Fibroblast of skin of left biceps (primary cell): Measurements from ENCODE around the gene RBMS2.
A peak's percentile ranks its signal among the peaks of the same experiment; 100 is the strongest.

Experiments used
- DNase-seq, 2 experiments: peaks; one replicate each; pipeline ENCODE4 v3.0.0-alpha.2; 2013; ENCODE audit warnings: low read depth in 2 of 2

RBMS2 gene

DNA sequence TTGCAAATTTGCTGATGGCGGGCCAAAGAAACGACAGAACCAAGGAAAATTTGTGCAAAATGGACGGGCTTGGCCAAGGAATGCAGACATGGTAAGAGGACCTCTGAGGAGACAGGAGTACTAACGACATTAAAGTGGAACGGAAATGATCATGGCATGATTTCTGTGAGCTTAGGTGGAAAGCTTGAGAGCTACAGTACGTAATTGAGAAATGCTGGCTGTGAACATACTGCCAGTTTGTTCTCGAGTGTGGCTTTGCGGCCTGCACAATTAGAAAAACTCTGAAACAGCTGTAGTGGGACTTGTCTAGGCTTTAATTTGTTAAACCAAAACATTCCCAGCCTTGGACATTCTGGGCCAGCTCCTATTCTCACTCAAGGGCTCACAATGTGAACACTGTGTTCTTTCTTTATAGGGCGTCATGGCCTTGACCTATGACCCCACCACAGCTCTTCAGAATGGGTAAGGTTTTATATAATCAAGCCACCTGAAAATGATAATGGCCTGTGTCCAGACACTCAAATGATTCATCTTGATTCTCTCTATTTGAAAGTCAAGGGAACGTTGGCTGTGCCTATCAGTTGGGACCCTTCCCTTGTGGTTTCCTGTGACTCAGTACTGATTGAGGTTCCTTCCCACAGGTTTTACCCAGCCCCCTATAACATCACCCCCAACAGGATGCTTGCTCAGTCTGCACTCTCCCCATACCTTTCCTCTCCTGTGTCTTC is 60.0 kb downstream of the RBMS2 start:
- DNase-seq = no peak

DNA sequence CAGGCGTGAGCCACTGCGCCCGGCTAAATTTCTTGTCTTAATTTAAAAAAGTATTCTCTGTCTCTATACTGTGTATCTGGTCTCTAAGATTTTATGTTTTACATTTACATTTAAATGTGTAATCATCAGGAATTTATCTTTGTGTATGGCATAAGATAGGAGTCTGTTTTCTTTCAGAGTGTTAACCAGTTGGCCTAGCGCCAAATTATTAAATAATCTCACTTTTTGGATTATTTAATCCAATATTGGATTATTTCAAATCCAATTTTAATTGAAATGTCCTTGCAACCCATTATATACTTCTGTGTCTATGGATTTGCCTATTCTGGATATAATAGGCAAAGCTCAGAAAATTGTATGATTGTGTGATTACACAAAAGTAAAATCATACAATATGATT is 63.5 kb downstream of the RBMS2 start:
- no peak for DNase-seq

DNA sequence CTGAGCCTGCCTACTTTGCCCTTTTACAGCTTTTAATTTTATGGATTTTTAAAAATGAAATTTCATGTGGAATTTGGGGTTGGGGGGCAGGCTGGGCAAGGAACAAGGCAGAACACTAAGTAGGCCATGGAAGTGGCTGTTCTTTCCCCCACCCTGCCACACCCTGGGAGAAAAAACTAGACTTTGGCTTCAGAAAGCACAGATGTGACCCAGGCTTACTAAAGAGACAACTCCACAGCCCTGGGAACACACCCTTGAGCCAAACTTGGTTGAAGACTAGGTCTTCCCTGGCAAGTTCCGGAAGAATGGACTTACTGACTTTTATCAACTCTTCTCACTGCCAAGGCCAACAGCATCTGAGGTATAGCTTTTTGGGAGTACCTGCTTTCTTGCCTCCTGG is 68.2 kb downstream of the RBMS2 start:
- DNase-seq = no peak

DNA sequence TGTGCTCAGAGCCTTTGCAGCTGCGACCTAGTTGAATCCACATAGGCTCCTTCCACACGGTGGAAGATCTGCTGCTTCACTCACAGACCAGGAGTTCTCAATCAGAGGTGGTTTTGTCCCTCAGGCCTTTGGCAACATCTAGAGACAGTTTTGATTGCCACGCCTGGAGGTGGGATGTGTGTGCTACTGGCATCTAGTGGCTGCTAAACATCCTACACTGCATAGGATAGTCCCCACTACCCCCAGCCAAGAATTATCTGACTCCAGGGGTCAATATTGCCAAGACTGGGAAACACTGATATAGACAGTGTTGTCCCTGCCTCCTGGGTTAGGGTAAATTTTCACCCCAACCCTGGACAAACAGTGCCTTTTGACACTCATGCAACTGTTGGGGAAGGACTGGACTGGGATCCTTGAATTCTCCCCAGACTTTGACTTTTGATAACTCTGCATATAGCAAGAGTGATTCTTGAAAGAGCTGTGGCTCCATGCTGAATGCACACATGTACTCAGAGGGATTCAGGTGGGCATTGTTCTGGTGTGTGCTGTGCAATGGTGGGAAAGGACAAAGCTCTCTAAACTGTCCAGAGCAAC is 68.7 kb downstream of the RBMS2 start:
- DNase-seq = no peak

DNA sequence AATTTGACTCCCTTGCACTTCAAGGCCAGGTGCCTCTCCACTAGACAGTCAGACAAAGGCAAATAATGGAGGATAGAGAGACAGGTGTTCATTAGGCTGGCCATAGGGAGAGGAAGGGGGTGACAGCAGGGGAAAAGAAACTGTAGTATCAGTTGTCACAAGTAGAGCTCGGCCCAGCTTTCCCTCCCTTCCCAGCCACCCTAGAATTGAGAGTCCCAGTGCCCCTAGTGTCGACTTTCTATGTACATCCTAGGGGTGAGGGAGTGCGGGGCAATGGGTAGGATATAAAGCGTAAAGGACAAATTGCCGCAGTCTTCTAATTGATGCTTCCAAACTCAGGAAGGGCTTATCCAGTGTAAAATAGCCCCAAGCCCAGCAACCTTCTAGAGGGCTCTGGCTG is 69.5 kb downstream of the RBMS2 start:
- DNase-seq = no peak

DNA sequence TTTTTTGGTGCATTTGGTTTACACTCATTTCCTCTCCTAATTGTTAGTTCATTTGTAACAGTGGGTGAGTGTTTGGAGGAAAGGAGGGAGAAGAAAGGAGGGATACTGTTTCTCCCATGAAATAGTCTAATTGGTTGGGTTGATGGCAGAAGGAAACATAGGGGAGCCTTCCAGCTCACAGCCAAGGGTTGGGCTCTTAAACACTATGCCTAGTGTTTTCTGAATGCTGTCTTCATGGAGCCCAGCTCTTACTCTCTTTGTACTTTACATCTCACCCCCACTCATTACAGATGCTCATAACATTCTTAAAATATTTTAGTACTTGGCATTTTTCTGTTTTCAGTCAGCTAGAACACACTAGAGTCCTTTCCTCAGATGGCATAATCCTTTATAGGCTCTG is 70.3 kb downstream of the RBMS2 start:
- no peak for DNase-seq

DNA sequence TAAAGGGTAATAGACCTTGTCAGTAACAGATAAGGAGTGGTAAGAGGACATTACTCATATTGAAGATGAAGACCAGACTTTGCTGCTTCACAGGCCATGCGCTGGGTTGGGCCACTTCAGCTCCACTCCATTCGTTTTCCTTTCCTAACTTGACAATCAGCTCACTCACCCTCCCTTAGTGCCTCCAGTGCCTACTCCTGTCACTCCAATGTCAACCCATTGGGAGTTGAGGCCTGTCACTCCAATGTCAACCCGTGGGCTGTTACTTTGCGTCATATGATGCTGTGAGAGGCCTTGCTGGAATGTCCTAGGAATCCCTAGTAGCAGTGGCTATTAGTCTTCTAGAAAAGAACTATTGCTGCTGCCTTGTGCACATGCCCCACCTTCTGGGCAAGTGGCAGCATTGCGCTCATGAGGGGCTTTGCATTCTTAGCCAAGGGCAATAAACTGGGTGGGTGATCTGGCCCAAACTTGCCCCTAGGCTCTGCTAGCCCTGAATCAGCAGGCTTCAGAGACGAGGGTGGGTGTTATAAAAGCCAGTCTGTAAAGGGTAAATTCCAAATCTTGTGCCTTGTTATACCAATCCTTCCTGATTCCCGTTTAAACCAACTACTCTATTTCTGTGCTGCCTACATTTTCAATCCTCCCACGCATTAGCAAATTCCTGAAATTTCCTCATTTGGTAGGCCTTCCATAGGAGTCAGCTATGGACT is 72.4 kb downstream of the RBMS2 start:
- DNase-seq = peak; percentile 29 to 34

DNA sequence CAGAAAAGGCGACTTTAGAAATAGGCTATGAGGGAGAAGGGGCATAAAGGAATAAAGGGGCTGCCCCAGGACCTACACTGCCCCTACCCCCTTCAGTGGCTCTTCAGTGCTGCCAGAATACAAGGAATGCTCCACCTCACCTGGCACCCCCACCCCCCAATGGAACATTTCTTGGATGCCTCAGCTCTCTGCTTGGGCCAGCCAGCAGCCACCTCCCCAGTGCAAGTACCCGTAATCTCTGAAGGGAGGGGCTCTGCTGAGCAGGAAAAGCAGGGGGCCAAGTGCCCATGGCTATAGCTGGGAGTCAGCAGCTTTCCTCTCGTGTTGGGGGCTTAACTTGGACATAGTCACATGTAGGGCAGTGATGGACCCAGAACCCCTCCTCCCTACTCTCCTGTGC is 75.2 kb downstream of the RBMS2 start:
- DNase-seq = no peak

DNA sequence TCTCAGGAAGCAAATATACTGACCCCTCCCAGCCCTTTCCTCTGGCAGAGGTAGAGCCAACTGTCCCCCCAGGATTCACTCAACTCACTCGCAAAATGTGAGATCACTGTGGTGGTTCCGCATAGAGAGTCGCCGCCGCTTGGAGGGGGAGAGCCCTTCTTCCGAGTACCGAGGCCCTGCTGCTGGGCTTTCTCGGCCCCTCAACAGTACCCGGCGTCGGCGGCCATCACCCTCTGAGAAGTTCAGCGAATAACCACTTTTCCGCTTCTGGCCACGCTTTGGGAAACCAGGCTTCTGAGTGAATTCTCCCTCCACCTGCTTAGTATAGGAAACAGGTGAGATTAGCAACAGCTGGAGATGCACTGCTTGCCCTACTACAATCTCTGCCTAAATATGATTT is 77.4 kb downstream of the RBMS2 start:
- DNase-seq = no peak

DNA sequence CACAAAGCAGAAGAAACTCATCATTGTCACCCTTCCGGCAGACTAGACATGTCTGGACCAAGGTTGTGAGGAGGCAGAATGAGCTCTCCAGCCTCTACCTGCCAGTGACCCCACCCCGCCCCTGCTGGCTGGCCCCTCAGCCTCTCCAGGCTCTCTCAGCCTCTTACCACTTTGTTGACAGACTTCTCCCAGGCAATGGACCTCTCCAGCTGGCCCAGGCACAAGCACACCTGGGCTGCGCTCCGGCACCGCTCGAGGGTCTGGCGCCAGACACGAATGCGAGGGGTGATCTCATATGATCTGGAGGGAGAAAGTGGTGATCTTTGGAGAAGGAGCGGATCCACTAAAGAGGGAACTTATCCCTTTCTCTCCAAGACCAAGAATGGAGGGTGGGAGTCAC is 78.2 kb downstream of the RBMS2 start:
- DNase-seq = no peak

DNA sequence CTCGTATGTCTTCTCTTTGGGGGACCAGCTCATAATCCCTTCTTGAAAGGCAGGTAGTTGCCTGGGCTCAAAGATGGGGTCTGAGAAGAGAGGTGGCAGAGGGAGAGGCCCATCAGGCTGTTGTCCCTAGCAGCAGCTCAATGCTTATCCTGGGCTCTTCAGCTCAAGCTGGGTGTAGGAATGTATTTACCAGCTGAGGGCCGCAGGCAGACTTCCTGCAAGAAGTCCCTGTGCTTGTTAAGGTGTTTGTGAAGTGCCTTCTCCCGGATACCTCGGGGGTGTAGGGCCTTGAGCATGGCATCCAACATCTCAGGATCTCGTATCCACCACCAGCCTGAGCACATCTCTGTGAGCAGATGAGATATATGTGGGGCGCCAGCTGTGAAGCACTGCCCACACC is 79.1 kb downstream of the RBMS2 start:
- no peak for DNase-seq

DNA sequence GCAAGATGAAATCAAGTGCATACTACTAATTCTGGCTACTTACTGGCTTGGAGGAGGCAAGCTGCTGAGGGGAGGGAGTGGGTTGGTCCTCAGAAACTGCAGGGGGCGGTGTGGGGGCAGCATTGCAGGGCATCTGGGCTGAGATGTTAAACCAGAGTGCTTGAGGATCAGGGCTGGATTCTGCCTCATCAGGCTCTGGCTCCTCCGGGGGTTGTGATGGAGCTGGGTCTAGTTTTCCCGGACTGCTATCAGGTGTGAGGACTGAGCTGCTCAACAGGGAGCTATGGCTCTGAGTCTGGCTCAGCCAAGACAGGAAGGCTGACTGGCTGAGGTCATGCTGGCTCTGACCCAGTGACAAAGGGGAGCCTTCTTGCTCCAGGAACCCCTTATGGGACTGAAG is 79.9 kb downstream of the RBMS2 start:
- DNase-seq = no peak

DNA sequence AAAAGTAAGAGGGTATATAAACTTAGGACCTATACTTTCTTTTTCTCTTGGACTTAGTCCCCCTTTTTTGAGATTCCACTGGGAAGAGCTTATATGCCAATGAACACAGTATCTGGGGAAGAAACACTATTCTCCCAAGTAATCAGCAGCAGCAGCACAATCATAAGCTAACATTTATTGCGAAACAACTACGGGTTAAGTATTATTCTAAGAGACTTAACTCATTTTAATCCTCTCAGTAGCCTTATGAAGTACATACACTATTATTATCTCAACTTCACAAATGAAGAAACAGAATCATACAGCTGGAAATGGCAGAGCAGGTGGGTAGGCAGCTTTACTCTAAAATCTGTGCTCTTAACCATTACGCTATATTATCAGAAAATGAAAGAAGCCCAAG is 80.6 kb downstream of the RBMS2 start:
- no peak for DNase-seq

DNA sequence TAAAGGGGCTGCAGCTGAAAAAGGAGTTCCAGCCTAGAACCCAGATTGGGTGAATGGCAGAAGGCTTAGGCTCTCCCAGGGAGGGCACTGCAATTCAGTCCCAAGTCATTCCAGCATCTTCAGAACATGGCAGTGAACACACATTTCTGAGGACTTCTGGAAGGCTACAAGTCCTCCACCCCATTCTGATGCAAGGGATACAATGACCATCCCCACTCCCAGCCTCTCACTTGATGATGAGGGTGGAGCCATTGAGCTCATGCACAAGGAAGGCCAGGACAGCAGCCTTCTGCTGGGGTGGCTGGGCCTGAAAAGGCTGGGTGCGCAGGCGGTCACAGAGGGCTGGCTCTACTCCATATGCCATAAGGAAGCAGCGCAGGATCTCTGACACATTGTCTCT is 82.7 kb downstream of the RBMS2 start:
- no peak for DNase-seq

DNA sequence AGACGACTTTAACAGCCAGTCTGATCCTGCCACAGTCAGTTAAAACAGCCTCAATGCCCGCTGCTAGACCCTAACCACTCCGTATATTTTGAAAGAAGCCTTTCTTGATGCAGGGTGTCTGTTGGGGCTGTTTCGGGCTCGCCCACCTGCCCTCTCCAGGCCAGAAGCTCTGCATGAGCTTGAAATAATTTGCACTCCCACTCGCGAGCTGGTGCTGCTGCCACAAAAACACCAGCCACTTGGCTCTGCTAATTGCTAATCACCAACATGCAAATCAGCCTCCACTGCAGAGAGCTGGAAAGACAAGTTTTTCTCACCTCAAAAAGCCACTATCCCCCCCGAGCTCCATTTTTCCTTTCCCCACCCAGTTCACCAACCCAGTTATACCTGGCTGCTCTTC is 93.0 kb downstream of the RBMS2 start:
- DNase-seq = no peak

DNA sequence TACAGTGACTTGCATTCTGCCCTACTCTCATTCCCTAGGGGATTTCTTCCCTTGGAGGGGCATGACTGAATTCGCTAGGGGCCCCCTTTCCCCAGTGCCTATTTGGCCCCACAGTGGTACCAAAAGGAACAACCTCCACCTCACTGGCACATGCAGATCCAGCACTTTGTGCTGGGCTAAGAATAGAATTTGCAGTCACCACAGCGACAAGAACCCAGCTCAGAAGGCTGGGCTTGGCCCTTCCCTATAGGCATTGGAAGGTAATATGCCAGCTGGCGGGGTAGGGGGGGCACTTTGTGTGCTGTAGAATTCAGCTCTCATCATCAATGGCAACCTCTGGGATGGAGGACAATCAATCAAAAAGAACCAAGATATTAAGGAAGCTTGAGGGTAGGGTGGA is 94.6 kb downstream of the RBMS2 start:
- no peak for DNase-seq

DNA sequence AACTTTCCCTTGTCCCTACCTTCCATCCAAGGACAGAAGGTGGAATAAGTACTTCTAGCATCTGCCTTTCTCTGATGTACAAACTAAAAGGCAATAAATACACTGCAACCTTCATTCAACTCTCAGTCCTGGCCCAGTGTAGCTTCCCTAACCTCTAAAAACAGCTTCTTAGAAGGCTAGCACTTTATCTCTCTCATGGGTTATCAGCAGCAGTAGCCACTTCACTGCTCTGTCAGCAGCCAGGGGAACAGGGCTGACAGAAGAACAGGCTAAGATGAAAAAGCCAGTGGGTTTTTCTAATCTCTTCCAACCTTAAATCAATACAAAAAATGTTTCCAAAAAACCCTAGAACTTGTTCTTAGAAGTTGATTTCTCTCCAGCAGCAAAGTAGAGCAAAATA is 95.3 kb downstream of the RBMS2 start:
- no peak for DNase-seq

DNA sequence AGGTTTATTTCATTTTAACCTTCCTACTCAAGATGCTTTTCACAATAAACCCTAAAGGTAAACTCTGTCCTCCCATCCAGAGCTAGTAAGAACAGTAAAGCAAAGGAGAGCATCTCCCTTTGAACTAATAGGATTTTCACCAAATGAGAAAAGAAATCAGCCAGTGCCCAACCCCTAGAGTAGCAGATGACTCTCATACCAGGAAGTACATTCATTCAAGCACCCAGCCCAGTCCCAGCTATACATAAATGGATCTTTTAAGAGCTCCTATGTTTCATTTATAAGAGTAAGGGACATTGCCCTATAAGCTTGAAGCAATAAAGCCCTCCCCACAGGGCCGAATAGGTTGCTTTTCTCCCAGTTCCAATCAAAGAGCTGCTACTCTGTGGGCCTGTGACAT is 100.9 kb downstream of the RBMS2 start:
- DNase-seq = no peak

DNA sequence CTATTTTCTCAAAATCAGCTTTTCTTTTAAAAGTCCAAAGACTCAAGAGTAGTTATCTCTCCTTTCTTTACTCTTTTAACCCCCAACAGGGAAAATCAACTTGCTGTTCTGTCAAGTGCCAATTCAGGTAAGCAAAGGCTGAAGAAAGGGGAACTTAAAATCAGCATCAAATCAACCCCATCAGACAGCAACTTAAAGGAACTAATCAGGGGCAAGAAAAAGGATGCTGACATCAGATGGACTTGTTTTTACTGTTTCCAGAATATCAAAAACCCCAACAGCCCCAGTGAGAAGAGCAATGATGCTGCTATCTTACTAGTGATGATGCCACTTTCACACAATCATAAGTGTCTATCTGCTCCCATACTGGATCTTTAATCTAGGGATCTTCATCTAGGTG is 105.1 kb downstream of the RBMS2 start:
- DNase-seq = no peak

DNA sequence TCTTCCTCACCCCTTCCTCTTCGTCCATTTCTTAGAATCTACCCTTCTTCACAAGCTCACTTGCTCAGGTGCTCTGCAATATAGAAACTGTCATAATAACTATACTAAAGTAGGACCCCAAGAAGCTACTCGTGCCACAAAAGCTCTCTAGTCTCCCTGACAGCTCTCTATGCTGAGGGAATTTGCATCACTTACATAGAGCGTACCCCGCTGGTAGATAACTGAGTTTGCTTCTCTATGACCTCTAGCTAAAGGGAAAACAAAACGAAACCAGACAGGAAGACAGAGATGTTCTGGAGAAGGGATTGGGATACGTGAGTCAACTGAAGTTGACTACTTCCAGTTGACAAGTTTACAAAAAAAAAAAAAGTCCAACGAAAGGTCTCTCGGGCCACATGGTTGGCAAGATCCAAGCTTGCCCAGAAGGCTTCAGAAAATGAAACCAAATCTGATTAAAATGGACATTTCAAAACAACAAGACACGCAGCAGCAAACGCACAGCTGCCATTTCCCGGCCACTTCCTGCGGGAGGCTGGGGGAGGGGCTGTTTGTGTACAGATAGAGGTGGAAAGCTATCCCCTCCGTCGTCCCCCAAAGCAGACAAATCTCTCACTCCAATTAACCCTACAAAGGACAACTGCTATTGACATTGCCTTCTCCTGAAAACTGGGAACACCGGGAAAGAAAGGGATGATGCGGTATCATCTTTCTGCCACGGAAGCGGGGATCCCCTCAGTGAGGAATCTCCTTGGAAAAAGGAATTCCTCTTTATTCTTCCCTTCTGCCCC is 107.2 kb downstream of the RBMS2 start:
- DNase-seq = no peak

DNA sequence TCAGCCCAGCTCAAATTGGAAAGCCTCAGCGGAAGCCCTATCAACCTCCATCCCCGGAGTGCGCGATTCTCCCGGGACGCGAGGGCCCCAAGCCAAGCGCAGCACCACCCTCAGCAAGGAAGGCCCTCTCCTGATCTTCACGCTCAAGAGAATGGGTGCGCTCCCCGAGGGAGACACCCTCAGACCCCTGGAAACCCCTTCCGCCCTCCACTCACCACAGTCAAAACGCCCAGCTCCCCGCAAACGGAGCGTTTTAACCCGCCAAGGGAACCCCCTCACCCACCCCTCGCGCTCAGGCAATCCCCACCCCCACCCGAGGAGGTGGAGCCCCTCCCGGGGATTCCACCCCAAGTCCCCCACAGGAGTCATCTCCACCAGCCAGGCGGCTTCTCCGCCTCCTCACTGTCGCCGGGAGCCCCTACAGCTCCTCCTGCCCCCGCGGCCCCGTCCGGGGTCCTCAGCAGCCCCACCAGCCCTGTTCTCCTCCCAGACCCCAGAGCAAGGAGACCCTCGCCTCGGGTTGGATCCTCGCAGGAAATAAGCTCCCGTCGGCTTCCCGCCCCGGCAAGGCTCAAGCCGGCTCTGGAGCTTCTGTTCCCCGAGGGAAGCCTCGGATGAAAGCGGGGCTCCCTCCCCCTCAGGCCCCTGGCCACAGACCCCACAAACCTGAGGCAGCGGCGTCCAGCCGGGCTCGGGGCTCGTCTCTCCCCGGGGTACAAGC is 108.0 kb downstream of the RBMS2 start:
- no peak for DNase-seq

DNA sequence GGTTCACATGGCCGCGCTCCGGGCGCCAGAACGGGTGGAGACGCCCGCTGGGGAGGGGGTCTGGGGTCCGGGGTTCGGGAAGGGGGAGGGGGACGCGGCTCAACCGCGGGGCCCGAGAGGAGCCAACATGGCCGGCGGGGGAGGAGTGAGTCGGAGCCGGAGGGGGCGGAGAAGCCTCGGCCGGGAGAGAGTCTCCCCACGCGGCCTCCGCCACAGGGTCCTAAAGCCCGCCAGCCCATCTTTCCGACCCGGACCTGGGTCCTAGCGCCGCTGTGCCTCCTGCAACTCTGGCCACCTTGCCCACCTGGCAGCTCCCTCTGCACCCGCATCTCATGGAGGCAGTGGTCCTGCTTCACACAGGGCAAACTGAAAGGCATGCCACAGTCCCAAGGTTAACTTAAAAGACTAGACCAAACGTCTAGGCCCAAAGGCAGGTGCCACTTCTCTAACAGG is 108.6 kb downstream of the RBMS2 start, which contains the start of gene BAZ2A:
BAZ2A (minus strand) TSS at position 147 of the 453 bp plus-strand sequence. CDS start 12,796 bp downstream, outside the sequence.
- peak in 1 of 2 experiments; percentile 36 for DNase-seq
